HepG2 (cell line): ENCODE data around the gene XPR1. TPM values are rescaled to one million over a fixed set of nuclear protein-coding genes. Genes with fewer than 3 reads are reported as not detected.

Experiments used
- ATAC-seq: fragments of 200-7000 bp; cut with Tn5 transposase; 3 replicates; pipeline ENCODE4 v1.9.1; 2020; ENCODE audit warnings: mild to moderate bottlenecking, moderate library complexity
- BruUV-seq: library from RNA; stranded (reverse); fragments of 400-500 nt; replicated peaks from 2 replicates; lab custom pipeline; 2021; lab: Mats Ljungman, UMichigan
- CTCF ChIA-PET: fragments of 300-600 bp; formaldehyde crosslinking; extraction: SDS; loops from one replicate; lab custom pipeline; 2021; ENCODE audit warnings: low total read pairs, inconsistent platforms, low intra/inter-chr PET ratio; lab: Yijun Ruan, JAX
- POLR2A ChIA-PET: fragments of 350-600 bp; sonication (Branson Sonifier 250); formaldehyde crosslinking; loops from one replicate; lab custom pipeline; 2020; ENCODE audit warnings: antibody characterized with exemption, inconsistent platforms; lab: Yijun Ruan, JAX
- DNase-seq: peaks from one replicate; pipeline ENCODE4 v3.0.0-alpha.2; 2015; ENCODE audit warnings: low spot score
- FAIRE-seq: peaks from 3 replicates; lab custom pipeline; 2011; peaks lifted over from hg19 to GRCh38; lab: Jason Lieb, UNC
- H2AFZ ChIP-seq: one replicate; pipeline ENCODE4 v1.6.1; 2011; ENCODE audit warnings: low read length, inconsistent platforms
- H3K27ac ChIP-seq: fragments of 300-600 bp; 3 replicates; pipeline ENCODE4 v1.8.0; 2011; ENCODE audit warnings: mixed run types, mild to moderate bottlenecking, mixed read lengths, low read length, inconsistent platforms; ENCODE audit not compliant: insufficient read depth; ENCODE audit errors: extremely low read length
- H3K27me3 ChIP-seq, 2 experiments: fragments of 200-600 bp in 1 of 2; 2 replicates in 1 of 2; 3 replicates in 1 of 2; pipeline versions ENCODE4 v1.6.0 to v1.8.0; 2011; ENCODE audit warnings: low read length in 2 of 2, mild to moderate bottlenecking in 2 of 2, moderate library complexity in 2 of 2, inconsistent platforms in 1 of 2; ENCODE audit not compliant: insufficient read depth in 2 of 2, control insufficient read depth in 1 of 2
- H3K36me3 ChIP-seq, 2 experiments: fragments of 200-600 bp in 1 of 2; replicated peaks in 1 of 2; 2 replicates in 1 of 2; 3 replicates in 1 of 2; pipeline versions ENCODE4 v1.5.1 to v1.8.0; 2011; ENCODE audit warnings: low read length in 2 of 2, inconsistent platforms in 1 of 2; ENCODE audit not compliant: insufficient read depth in 2 of 2, control insufficient read depth in 1 of 2
- H3K4me1 ChIP-seq: 2 replicates; pipeline ENCODE4 v1.5.1; 2012; ENCODE audit warnings: low read length, inconsistent platforms; ENCODE audit not compliant: insufficient read depth
- H3K4me2 ChIP-seq: 2 replicates; pipeline ENCODE4 v1.6.0; 2011; ENCODE audit warnings: low read depth, low read length, inconsistent platforms
- H3K4me3 ChIP-seq, 3 experiments: fragments of 200-600 bp in 1 of 3; sonication (generic), shearing (Covaris generic) in 1 of 3; replicated peaks in 1 of 3; 2 replicates each; pipeline ENCODE4 v1.5.1; 2011 to 2016; ENCODE audit warnings: low read length in 3 of 3, inconsistent platforms in 2 of 3, low read depth in 2 of 3, mild to moderate bottlenecking in 2 of 3, control low read depth in 1 of 3, mixed read lengths in 1 of 3; ENCODE audit not compliant: insufficient read depth in 1 of 3
- H3K79me2 ChIP-seq: one replicate; pipeline ENCODE4 v1.6.1; 2011; ENCODE audit warnings: low read length, inconsistent platforms; ENCODE audit not compliant: insufficient read depth
- H3K9ac ChIP-seq: 2 replicates; pipeline ENCODE4 v1.6.0; 2011; ENCODE audit warnings: mild to moderate bottlenecking, low read depth, low read length, inconsistent platforms; ENCODE audit not compliant: insufficient read depth
- H3K9me3 ChIP-seq: 2 replicates; pipeline ENCODE4 v1.5.1; 2012; ENCODE audit warnings: mild to moderate bottlenecking, low read length
- H4K20me1 ChIP-seq: 2 replicates; pipeline ENCODE4 v1.6.0; 2011; ENCODE audit warnings: inconsistent platforms, mild to moderate bottlenecking, low read length, moderate library complexity; ENCODE audit not compliant: insufficient read depth
- ATAD3A ChIP-seq: sonication (generic); formaldehyde crosslinking; IDR thresholded peaks from 2 replicates; pipeline ENCODE4 v1.4.0; 2020; ENCODE audit warnings: missing genetic modification reagents
- HOXA7 ChIP-seq: sonication (generic); formaldehyde crosslinking; IDR thresholded peaks from 2 replicates; pipeline ENCODE4 v1.8.1; 2022; ENCODE audit warnings: mild to moderate bottlenecking, missing genetic modification reagents, moderate library complexity
- IRF2 ChIP-seq: IDR thresholded peaks from 2 replicates; pipeline ENCODE4 v1.6.1; 2018; ENCODE audit warnings: missing genetic modification reagents, missing compliant biosample characterization
- NFE2L1 ChIP-seq: sonication (generic); formaldehyde crosslinking; IDR thresholded peaks from 2 replicates; pipeline ENCODE4 v1.4.0; 2020; ENCODE audit warnings: missing genetic modification reagents, mild to moderate bottlenecking, borderline replicate concordance
- SKI ChIP-seq: fragments of 450-650 bp; IDR thresholded peaks from one replicate; pipeline ENCODE4 v1.6.1; 2018; ENCODE audit warnings: mild to moderate bottlenecking; ENCODE audit not compliant: partially characterized antibody
- ZNF138 ChIP-seq: sonication (generic); formaldehyde crosslinking; IDR thresholded peaks from 2 replicates; pipeline ENCODE4 v1.5.0; 2020; ENCODE audit warnings: mild to moderate bottlenecking, low read depth, missing genetic modification reagents
- ZNF350 ChIP-seq: sonication (generic); formaldehyde crosslinking; IDR thresholded peaks from 2 replicates; pipeline ENCODE4 v1.4.0; 2020; ENCODE audit warnings: mild to moderate bottlenecking, low read depth, missing genetic modification reagents, borderline replicate concordance
- ZNF703 ChIP-seq: sonication (generic); formaldehyde crosslinking; IDR thresholded peaks from 2 replicates; pipeline ENCODE4 v1.5.1; 2020; ENCODE audit warnings: missing genetic modification reagents, mild to moderate bottlenecking, moderate library complexity, borderline replicate concordance
- WGBS: methylation state at CpG from one replicate; pipeline ENCODE4 v1.1.6; 2017; ENCODE audit warnings: low lambda C conversion rate; 5-methylcytosine and 5-hydroxymethylcytosine counted together
- in situ Hi-C: cut with HindIII; loops from 2 replicates; pipeline ENCODE4 v1.10.0; 2017; ENCODE audit warnings: low pct_unique_long_range_greater_than_20kb; ENCODE audit not compliant: extremely low pct_ligation_motif_present
- intact Hi-C: fragments of 100-400 bp; cut with micrococcal nuclease; formaldehyde crosslinking; loops from one replicate; pipeline ENCODE4 v1.10.0; 2022; ENCODE audit not compliant: unreplicated experiment
- polyA plus RNA-seq, 8 experiments: library from polyadenylated mRNA; depleted of rRNA in 3 of 8; stranded (reverse) in 7 of 8; unstranded in 1 of 8; fragments of >200 nt; fragmentation: Illumina TruSeq in 4 of 8; extraction: Trizol in 4 of 8; gene quantifications; 2 replicates each; pipeline versions ENCODE4 v1.2.1 to v1.2.3, GENCODE V29; 2011 to 2016; ENCODE audit warnings: low read depth in 4 of 8, missing spikeins in 1 of 8, mixed read lengths in 1 of 8; ENCODE audit not compliant: insufficient read depth in 1 of 8
- total RNA-seq, 5 experiments: library from RNA; depleted of rRNA; stranded (reverse); fragments of >200 nt; fragmentation: Illumina TruSeq; extraction: Trizol; gene quantifications; 2 replicates each; pipeline ENCODE4 v1.2.3, GENCODE V29; 2016; ENCODE audit warnings: low read depth in 1 of 5
- TF ChIP-seq, protein P1 (sequence below): sonication (generic); formaldehyde crosslinking; IDR thresholded peaks from 2 replicates; pipeline ENCODE4 v1.5.1; 2020; ENCODE audit warnings: mild to moderate bottlenecking, missing genetic modification reagents, moderate library complexity
- TF ChIP-seq, protein P2 (sequence below): sonication (generic); formaldehyde crosslinking; IDR thresholded peaks from 2 replicates; pipeline ENCODE4 v1.4.0; 2020; ENCODE audit warnings: mild to moderate bottlenecking, low read depth, missing genetic modification reagents
- TF ChIP-seq, protein P3 (sequence below): sonication (generic); formaldehyde crosslinking; IDR thresholded peaks from 2 replicates; pipeline ENCODE4 v1.5.0; 2020; ENCODE audit warnings: missing genetic modification reagents
- TF ChIP-seq, protein P4 (sequence below): sonication (generic); formaldehyde crosslinking; IDR thresholded peaks from 2 replicates; pipeline ENCODE4 v1.4.0; 2020; ENCODE audit warnings: missing genetic modification reagents, low read depth, mild to moderate bottlenecking, borderline replicate concordance
- TF ChIP-seq, protein P5 (sequence below): IDR thresholded peaks from 2 replicates; pipeline ENCODE4 v1.6.1; 2016; ENCODE audit warnings: mild to moderate bottlenecking

Gene XPR1
- total and polyA plus RNA-seq, 2 of the 13 experiments (the other 11 are each of a cell fraction or from before 2014, with no cell fraction given), result 22.3 to 23.6 TPM

DNA sequence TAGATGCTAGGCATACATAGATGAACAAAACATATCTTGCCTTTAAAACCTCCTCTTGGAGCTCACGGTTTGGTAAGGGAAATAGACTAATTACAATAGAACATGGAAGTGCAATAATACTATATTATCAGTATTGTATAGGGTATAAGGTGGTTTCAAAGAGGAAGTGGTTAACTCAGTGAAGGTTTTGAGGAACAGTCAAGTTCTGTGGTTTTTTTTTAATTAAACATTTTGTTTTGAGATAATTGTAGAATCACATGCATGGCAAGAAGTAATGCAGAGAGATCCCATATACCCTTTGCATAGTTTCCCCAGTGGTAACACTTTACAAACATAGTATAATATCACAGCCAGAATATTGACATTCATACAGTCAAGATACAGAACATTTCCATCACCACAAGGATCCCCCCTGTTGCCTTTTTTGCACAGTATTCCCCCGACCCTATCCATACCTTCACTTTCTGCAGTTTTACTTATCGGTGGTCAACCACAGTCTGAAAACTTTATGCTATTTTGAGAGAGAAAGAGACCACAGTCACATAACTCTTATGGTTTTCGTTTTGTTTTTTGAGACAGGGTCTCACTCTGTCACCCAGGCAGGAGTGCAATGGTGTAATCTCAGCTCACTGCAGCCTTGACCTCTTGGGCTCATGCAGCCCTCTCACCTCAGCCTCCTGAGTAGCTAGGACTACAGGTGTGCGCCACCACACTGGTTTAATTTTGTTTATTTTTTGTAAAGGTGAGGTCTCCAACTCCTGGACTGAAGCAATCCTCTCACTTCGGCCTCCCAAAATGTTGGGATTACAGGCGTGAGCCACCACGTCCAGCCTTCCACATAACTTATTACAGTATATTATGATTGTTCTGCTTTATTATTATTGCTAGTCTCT lies 220.4 kb downstream of the XPR1 start:
- Histone ChIP-seq H3K4me1 (peaks cover 8% of the 10 kb centered on the region), H4K20me1 (no peaks in the 10 kb centered on the region), H2AFZ (no peak overlapping the region), H3K79me2 (no peaks in the 10 kb centered on the region), H3K27ac (no peak overlapping the region), H3K27me3 (no peaks in the 10 kb centered on the region), H3K36me3 (no peaks in the 10 kb centered on the region), H3K4me3 (no peak overlapping the region), H3K9me3 (no peaks in the 10 kb centered on the region), H3K4me2 (no peak overlapping the region), H3K9ac (no peak overlapping the region)
- FAIRE-seq (no peak), DNase-seq (no peak), ATAC-seq (no peak)
- CTCF ChIA-PET, result no interaction called here
- no TSS peak for BruUV-seq
- 98% methylated on average over 8 of the region's 8 CpGs for WGBS
- POLR2A ChIA-PET, result no interaction called here
- in situ Hi-C loops (no loop called here), intact Hi-C loops (no loop called here)
- TF ChIP-seq NFE2L1 (CRISPR knock-in tag) (no peak), ZNF350 (CRISPR knock-in tag) (no peak), ZNF138 (CRISPR knock-in tag) (no peak), ZNF703 (no peak), HOXA7 (no peak), SKI (no peak), IRF2 (CRISPR knock-in tag) (no peak), ATAD3A (CRISPR knock-in tag) (no peak)
- TF ChIP-seq, protein P1, sequence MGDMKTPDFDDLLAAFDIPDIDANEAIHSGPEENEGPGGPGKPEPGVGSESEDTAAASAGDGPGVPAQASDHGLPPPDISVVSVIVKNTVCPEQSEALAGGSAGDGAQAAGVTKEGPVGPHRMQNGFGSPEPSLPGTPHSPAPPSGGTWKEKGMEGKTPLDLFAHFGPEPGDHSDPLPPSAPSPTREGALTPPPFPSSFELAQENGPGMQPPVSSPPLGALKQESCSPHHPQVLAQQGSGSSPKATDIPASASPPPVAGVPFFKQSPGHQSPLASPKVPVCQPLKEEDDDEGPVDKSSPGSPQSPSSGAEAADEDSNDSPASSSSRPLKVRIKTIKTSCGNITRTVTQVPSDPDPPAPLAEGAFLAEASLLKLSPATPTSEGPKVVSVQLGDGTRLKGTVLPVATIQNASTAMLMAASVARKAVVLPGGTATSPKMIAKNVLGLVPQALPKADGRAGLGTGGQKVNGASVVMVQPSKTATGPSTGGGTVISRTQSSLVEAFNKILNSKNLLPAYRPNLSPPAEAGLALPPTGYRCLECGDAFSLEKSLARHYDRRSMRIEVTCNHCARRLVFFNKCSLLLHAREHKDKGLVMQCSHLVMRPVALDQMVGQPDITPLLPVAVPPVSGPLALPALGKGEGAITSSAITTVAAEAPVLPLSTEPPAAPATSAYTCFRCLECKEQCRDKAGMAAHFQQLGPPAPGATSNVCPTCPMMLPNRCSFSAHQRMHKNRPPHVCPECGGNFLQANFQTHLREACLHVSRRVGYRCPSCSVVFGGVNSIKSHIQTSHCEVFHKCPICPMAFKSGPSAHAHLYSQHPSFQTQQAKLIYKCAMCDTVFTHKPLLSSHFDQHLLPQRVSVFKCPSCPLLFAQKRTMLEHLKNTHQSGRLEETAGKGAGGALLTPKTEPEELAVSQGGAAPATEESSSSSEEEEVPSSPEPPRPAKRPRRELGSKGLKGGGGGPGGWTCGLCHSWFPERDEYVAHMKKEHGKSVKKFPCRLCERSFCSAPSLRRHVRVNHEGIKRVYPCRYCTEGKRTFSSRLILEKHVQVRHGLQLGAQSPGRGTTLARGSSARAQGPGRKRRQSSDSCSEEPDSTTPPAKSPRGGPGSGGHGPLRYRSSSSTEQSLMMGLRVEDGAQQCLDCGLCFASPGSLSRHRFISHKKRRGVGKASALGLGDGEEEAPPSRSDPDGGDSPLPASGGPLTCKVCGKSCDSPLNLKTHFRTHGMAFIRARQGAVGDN (CRISPR knock-in tag), result no peak
- TF ChIP-seq, protein P2, sequence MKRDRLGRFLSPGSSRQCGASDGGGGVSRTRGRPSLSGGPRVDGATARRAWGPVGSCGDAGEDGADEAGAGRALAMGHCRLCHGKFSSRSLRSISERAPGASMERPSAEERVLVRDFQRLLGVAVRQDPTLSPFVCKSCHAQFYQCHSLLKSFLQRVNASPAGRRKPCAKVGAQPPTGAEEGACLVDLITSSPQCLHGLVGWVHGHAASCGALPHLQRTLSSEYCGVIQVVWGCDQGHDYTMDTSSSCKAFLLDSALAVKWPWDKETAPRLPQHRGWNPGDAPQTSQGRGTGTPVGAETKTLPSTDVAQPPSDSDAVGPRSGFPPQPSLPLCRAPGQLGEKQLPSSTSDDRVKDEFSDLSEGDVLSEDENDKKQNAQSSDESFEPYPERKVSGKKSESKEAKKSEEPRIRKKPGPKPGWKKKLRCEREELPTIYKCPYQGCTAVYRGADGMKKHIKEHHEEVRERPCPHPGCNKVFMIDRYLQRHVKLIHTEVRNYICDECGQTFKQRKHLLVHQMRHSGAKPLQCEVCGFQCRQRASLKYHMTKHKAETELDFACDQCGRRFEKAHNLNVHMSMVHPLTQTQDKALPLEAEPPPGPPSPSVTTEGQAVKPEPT, result no peak
- TF ChIP-seq, protein P3, sequence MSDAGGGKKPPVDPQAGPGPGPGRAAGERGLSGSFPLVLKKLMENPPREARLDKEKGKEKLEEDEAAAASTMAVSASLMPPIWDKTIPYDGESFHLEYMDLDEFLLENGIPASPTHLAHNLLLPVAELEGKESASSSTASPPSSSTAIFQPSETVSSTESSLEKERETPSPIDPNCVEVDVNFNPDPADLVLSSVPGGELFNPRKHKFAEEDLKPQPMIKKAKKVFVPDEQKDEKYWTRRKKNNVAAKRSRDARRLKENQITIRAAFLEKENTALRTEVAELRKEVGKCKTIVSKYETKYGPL, result no peak
- TF ChIP-seq, protein P4, sequence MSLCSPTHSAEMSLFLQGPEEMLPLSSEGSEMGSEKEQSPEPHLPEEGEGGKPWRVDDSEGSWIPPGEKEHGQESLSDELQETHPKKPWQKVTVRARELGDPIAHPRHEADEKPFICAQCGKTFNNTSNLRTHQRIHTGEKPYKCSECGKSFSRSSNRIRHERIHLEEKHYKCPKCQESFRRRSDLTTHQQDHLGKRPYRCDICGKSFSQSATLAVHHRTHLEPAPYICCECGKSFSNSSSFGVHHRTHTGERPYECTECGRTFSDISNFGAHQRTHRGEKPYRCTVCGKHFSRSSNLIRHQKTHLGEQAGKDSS (CRISPR knock-in tag), result no peak
- TF ChIP-seq, protein P5, sequence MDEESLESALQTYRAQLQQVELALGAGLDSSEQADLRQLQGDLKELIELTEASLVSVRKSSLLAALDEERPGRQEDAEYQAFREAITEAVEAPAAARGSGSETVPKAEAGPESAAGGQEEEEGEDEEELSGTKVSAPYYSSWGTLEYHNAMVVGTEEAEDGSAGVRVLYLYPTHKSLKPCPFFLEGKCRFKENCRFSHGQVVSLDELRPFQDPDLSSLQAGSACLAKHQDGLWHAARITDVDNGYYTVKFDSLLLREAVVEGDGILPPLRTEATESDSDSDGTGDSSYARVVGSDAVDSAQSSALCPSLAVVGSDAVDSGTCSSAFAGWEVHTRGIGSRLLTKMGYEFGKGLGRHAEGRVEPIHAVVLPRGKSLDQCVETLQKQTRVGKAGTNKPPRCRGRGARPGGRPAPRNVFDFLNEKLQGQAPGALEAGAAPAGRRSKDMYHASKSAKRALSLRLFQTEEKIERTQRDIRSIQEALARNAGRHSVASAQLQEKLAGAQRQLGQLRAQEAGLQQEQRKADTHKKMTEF (CRISPR knock-in tag), result no peak
